Thoracic aorta (tissue), 2 donors: ENCODE results near the gene IRGC. TPM values are rescaled to one million over a fixed set of nuclear protein-coding genes. Genes with fewer than 3 reads are reported as not detected.

ENCODE experiments used
- ATAC-seq: fragments of 150-250 bp; one replicate; pipeline ENCODE4 v1.8.0; 2017; ENCODE audit warnings: low read depth; ENCODE audit not compliant: insufficient number of reproducible peaks, low FRiP score
- DNase-seq: peaks from one replicate; pipeline ENCODE4 v3.0.0-alpha.2; 2020; ENCODE audit warnings: low spot score
- H3K27ac ChIP-seq, 2 donors: fragments of 200-600 bp; sonication (generic); 1 replicate in 1 of 2; 2 replicates in 1 of 2; pipeline ENCODE4 v1.5.1; 2016; ENCODE audit warnings: mild to moderate bottlenecking in 2 of 2, moderate library complexity in 2 of 2
- H3K27me3 ChIP-seq: fragments of 200-600 bp; sonication (generic); replicated peaks from 2 replicates; pipeline ENCODE4 v1.6.0; 2016; ENCODE audit warnings: mild to moderate bottlenecking; ENCODE audit not compliant: insufficient read depth
- H3K36me3 ChIP-seq: fragments of 200-600 bp; sonication (generic); one replicate; pipeline ENCODE4 v1.5.1; 2016
- H3K4me1 ChIP-seq, 2 donors: fragments of 200-600 bp; sonication (generic); 1 replicate in 1 of 2; 2 replicates in 1 of 2; pipeline versions ENCODE4 v1.5.1 to v1.6.0; 2016; ENCODE audit warnings: low read depth in 2 of 2, mild to moderate bottlenecking in 1 of 2; ENCODE audit not compliant: control insufficient read depth in 1 of 2
- H3K4me3 ChIP-seq: fragments of 200-600 bp; sonication (generic); 2 replicates; pipeline ENCODE4 v1.5.1; 2016; ENCODE audit warnings: mild to moderate bottlenecking
- H3K9me3 ChIP-seq: fragments of 200-600 bp; sonication (generic); 2 replicates; pipeline ENCODE4 v1.5.1; 2016
- total RNA-seq, 2 donors: library from RNA; depleted of rRNA; stranded (reverse); fragments of >200 nt; gene quantifications; one replicate each; pipeline versions ENCODE4 v1.1.0 to v1.2.3, GENCODE V29; 2016
- TF ChIP-seq, protein P1 (sequence below): fragments of 200-600 bp; sonication (generic); IDR thresholded peaks from one replicate; pipeline ENCODE4 v1.5.1; 2019; ENCODE audit warnings: antibody characterized with exemption

IRGC gene
- total RNA-seq, 2 donors from 2014 or later, result not detected

DNA sequence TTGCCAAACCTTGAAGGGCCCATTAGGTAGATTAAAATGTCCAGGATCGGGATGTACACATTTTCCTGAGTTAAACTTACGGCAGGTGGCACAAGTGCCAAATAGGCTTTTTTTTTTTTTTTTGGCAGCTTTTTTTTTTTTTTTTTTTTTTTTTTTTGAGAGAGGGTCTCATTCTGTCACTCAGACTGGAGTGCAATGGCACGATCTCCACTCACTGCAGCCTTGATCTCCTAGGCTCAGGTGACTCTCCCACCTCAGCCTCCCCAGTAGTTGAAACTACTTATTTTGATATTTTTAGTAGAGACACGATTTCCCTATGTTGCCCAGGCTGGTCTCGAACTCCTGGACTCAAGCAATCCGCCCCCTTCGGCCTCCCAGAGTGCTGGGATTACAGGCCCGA is 9.0 kb downstream of the IRGC start:
- no peak for ATAC-seq
- no peaks in the 10 kb centered on the region for H3K9me3 ChIP-seq
- H3K4me3 ChIP-seq, result no peak overlapping the region
- no peak for DNase-seq
- peaks cover 16% of the 10 kb centered on the region for H3K36me3 ChIP-seq
- H3K4me1 ChIP-seq, result no peaks in the 10 kb centered on the region
- H3K27ac ChIP-seq, result no peak overlapping the region
- H3K27me3 ChIP-seq, result no peaks in the 10 kb centered on the region
- TF ChIP-seq, protein P1, sequence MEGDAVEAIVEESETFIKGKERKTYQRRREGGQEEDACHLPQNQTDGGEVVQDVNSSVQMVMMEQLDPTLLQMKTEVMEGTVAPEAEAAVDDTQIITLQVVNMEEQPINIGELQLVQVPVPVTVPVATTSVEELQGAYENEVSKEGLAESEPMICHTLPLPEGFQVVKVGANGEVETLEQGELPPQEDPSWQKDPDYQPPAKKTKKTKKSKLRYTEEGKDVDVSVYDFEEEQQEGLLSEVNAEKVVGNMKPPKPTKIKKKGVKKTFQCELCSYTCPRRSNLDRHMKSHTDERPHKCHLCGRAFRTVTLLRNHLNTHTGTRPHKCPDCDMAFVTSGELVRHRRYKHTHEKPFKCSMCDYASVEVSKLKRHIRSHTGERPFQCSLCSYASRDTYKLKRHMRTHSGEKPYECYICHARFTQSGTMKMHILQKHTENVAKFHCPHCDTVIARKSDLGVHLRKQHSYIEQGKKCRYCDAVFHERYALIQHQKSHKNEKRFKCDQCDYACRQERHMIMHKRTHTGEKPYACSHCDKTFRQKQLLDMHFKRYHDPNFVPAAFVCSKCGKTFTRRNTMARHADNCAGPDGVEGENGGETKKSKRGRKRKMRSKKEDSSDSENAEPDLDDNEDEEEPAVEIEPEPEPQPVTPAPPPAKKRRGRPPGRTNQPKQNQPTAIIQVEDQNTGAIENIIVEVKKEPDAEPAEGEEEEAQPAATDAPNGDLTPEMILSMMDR, result no peak

GRCh38 chr19:43725468-43725867 is 9.6 kb downstream of the IRGC start:
- DNase-seq (no peak), ATAC-seq (no peak)
- Histone ChIP-seq H3K27ac (no peak overlapping the region), H3K27me3 (no peaks in the 10 kb centered on the region), H3K4me3 (no peak overlapping the region), H3K36me3 (peaks cover 18% of the 10 kb centered on the region), H3K4me1 (no peaks in the 10 kb centered on the region), H3K9me3 (no peaks in the 10 kb centered on the region)
- TF ChIP-seq, protein P1, result no peak

- TF ChIP-seq, protein P1, result no peak
- H3K27me3 ChIP-seq, result no peaks in the 10 kb centered on the region
- H3K4me1 ChIP-seq, result no peaks in the 10 kb centered on the region
- ATAC-seq, result no peak
- no peak overlapping the region for H3K4me3 ChIP-seq
- H3K36me3 ChIP-seq, result peaks cover 28% of the 10 kb centered on the region
- no peak for DNase-seq
- no peaks in the 10 kb centered on the region for H3K9me3 ChIP-seq
- H3K27ac ChIP-seq, result no peak overlapping the region
Observed at GRCh38 chr19:43726736-43727592, 11.1 kb downstream of the IRGC start.

DNA sequence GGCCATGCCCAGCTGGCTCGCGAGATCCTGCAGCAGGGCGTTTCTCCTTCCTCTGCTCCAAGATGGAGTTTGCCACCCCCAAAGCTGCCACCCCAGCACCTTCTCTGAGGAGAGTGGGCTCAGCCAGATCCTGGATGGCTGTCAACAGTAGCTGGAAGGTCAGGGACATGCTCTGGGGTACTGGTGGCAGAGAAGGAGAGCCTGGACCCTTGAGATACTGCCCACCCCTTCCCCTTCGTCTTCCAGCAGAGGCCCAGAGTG is 11.6 kb downstream of the IRGC start:
- no peak for DNase-seq
- peaks cover 33% of the 10 kb centered on the region for H3K36me3 ChIP-seq
- H3K9me3 ChIP-seq, result no peaks in the 10 kb centered on the region
- H3K27me3 ChIP-seq, result no peaks in the 10 kb centered on the region
- TF ChIP-seq, protein P1, result no peak
- H3K4me3 ChIP-seq, result no peak overlapping the region
- no peak for ATAC-seq
- no peaks in the 10 kb centered on the region for H3K4me1 ChIP-seq
- H3K27ac ChIP-seq, result no peak overlapping the region

- H3K27me3 ChIP-seq, result no peaks in the 10 kb centered on the region
- TF ChIP-seq, protein P1, result no peak
- no peak overlapping the region for H3K27ac ChIP-seq
- DNase-seq (no peak), ATAC-seq (no peak)
- H3K9me3 ChIP-seq, result no peaks in the 10 kb centered on the region
- H3K36me3 ChIP-seq, result peaks cover 52% of the 10 kb centered on the region
- no peaks in the 10 kb centered on the region for H3K4me1 ChIP-seq
- no peak overlapping the region for H3K4me3 ChIP-seq
Observed at GRCh38 chr19:43729919-43730318, 14.0 kb downstream of the IRGC start.
